ENCODE data around the gene ANKUB1. TPM values are rescaled to one million over a fixed set of nuclear protein-coding genes. Genes with fewer than 3 reads are reported as not detected.
"Not testable (repeated sequence)": the region's sequence is repeated elsewhere in the genome, so short reads cannot be mapped to it uniquely, and the experiment has no call there.

ANKUB1 gene
- total and polyA plus RNA-seq, 9 of the 15 experiments (the other 6 are each of a cell fraction or from before 2014, with no cell fraction given): not detected

DNA sequence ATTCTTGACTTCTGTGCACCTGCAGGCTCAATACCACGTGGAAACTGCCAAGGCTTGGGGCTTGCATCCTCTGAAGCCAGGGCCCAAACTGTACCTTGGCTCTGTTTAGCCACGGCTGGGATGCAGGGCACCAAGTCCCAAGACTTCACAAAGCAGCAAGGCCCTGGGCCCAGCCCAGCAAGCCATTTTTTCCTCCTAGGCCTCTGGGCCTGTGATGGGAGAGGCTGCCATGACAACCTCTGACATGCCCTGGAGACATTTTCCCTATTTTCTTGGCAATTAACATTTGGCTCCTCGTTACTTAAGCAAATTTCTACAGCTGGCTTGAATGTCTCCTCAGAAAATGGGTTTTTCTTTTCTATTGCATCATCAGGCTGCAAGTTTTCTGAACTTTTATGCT is 46.1 kb upstream of the ANKUB1 start:
- H3K27me3 ChIP-seq (ENCODE audit: control insufficient read depth in 2 of 2, insufficient read depth in 2 of 2, low read length in 2 of 2); H3K27ac ChIP-seq (ENCODE audit: extremely low read depth, low read depth, low read length); CTCF ChIA-PET (ENCODE audit: low intra/inter-chr PET ratio); intact Hi-C loops (cut with micrococcal nuclease); H4K20me1 ChIP-seq (replicated peaks; ENCODE audit: control insufficient read depth, insufficient read depth, low read length); FAIRE-seq; H3K36me3 ChIP-seq (ENCODE audit: control insufficient read depth, insufficient read depth, low read length); H3K4me3 ChIP-seq; ATAC-seq; H3K9me3 ChIP-seq (replicated peaks; ENCODE audit: control insufficient read depth, insufficient read depth, low read depth, low read length); H3K9ac ChIP-seq (ENCODE audit: insufficient read depth in 1 of 2, low read depth in 2 of 2, low read length in 2 of 2); H3K4me2 ChIP-seq (ENCODE audit: insufficient read depth, low read length); in situ Hi-C loops (cut with MboI); H2AFZ ChIP-seq (ENCODE audit: low read depth, low read length); H3K9me1 ChIP-seq (ENCODE audit: control insufficient read depth, insufficient read depth, low read length); BruUV-seq (replicated peaks); DNase-seq (ENCODE audit: extremely low read depth in 1 of 4, low spot score in 3 of 4); H3K4me1 ChIP-seq (replicated peaks in 1 of 2; ENCODE audit: control insufficient read depth in 2 of 2, insufficient read depth in 2 of 2, low read length in 2 of 2); H3K79me2 ChIP-seq (ENCODE audit: control insufficient read depth, insufficient read depth, low read length); POLR2A ChIA-PET: not testable (repeated sequence)
- 42% methylated on average over 2 of the region's 3 CpGs for WGBS (ENCODE audit: insufficient coverage, low coverage, missing lambda C conversion rate)
- TF ChIP-seq ZFP36 (IDR thresholded peaks at IDR 0.05; ENCODE audit: low read depth, low read length, partially characterized antibody): peak; percentile 58

DNA sequence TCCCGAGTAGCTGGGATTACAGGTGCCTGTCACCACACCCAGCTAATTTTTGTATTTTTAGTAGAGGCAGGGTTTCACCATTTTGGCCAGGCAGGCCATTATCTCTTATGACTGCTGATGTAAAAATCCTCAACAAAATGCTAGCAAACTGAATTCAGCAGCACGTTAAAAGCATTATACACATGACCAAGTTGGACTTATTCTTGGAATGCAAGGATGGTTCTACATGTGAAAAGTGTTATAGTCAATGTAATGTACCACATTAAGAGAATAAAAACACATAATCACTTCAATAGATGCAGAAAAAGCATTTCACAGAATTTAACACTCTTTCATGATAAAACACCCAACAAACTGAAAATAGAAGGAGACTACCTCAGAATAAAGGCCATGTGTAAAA is 40.9 kb upstream of the ANKUB1 start:
- no peaks in the 10 kb centered on the region for H3K9me1 ChIP-seq (ENCODE audit: control insufficient read depth, insufficient read depth, low read length)
- peaks cover 7% of the 10 kb centered on the region for H3K9me3 ChIP-seq (replicated peaks; ENCODE audit: control insufficient read depth, insufficient read depth, low read depth, low read length)
- no peaks in the 10 kb centered on the region for H3K27me3 ChIP-seq (ENCODE audit: control insufficient read depth in 2 of 2, insufficient read depth in 2 of 2, low read length in 2 of 2)
- H4K20me1 ChIP-seq (replicated peaks; ENCODE audit: control insufficient read depth, insufficient read depth, low read length): no peaks in the 10 kb centered on the region
- no peak overlapping the region for H2AFZ ChIP-seq (ENCODE audit: low read depth, low read length)
- no peak overlapping the region for H3K9ac ChIP-seq (ENCODE audit: insufficient read depth in 1 of 2, low read depth in 2 of 2, low read length in 2 of 2)
- POLR2A ChIA-PET: no interaction called here
- TF ChIP-seq ELF4 (CRISPR knock-in tag; IDR thresholded peaks at IDR 0.05) (no peak), ZNF324 (CRISPR knock-in tag; IDR thresholded peaks at IDR 0.05) (peak; percentile 92)
- intact Hi-C loops (cut with micrococcal nuclease): no loop called here
- no peak overlapping the region for H3K4me2 ChIP-seq (ENCODE audit: insufficient read depth, low read length)
- CTCF ChIA-PET (ENCODE audit: low intra/inter-chr PET ratio): no interaction called here
- ATAC-seq: no peak
- H3K36me3 ChIP-seq (ENCODE audit: control insufficient read depth, insufficient read depth, low read length): no peaks in the 10 kb centered on the region
- 0 out of 3 replicates have a peak, but pooled peaks cover 4% of the 10 kb centered on the region for H3K79me2 ChIP-seq (ENCODE audit: control insufficient read depth, insufficient read depth, low read length)
- no peak overlapping the region for H3K4me3 ChIP-seq
- WGBS (ENCODE audit: insufficient coverage, low coverage, missing lambda C conversion rate): 13% methylated on average over 2 of the region's 2 CpGs
- no peak for DNase-seq (ENCODE audit: extremely low read depth in 1 of 4, low spot score in 3 of 4)
- H3K4me1 ChIP-seq (replicated peaks in 1 of 2; ENCODE audit: control insufficient read depth in 2 of 2, insufficient read depth in 2 of 2, low read length in 2 of 2): no peaks in the 10 kb centered on the region
- no TSS peak for BruUV-seq (replicated peaks)
- no peak overlapping the region for H3K27ac ChIP-seq (ENCODE audit: extremely low read depth, low read depth, low read length)
- in situ Hi-C loops (cut with MboI): no loop called here
- no peak for FAIRE-seq
